Vagina (tissue), 2 donors: ENCODE data around the gene SON.

Experiments used
- CTCF ChIP-seq, 3 experiments: fragments of 450-650 bp in 2 of 3; fragments of 200-600 bp in 1 of 3; sonication (generic) in 1 of 3; IDR thresholded peaks; one replicate each; pipeline ENCODE4 v1.5.1; 2017 to 2019; ENCODE audit warnings: antibody characterized with exemption in 3 of 3, mild to moderate bottlenecking in 2 of 3, moderate library complexity in 2 of 3
- POLR2A ChIP-seq, 2 donors: fragments of 450-650 bp; IDR thresholded peaks; one replicate each; pipeline ENCODE4 v1.6.1; 2017; ENCODE audit warnings: antibody characterized with exemption in 2 of 2, mild to moderate bottlenecking in 2 of 2, moderate library complexity in 2 of 2

- no peak for TF ChIP-seq CTCF (IDR thresholded peaks at IDR 0.05)
- no peak for TF ChIP-seq POLR2A (IDR thresholded peaks at IDR 0.05)
These were observed 17.0 kb downstream of the SON start for GRCh38 chr21:33559813-33560212.
